ENCODE data around the gene ZBTB39. TPM values are rescaled to one million over a fixed set of nuclear protein-coding genes. Genes with fewer than 3 reads are reported as not detected.
"Not testable (repeated sequence)": the region's sequence is repeated elsewhere in the genome, so short reads cannot be mapped to it uniquely, and the experiment has no call there.

Gene ZBTB39
- total RNA-seq, 1 experiment from 2014 or later: 3.3 TPM

GRCh38 chr12:56994231-56994746 is 12.1 kb downstream of the ZBTB39 start:
- H3K4me3 ChIP-seq: no peak overlapping the region
- H3K36me3 ChIP-seq: peaks cover 9% of the 10 kb centered on the region
- peaks cover 3% of the 10 kb centered on the region; the same call in 1 of the 2 replicates for H3K9me3 ChIP-seq
- H3K27me3 ChIP-seq: no peaks in the 10 kb centered on the region
- no peak for DNase-seq

GRCh38 chr12:56993346-56993745 is 13.0 kb downstream of the ZBTB39 start:
- H3K9me3 ChIP-seq: peaks cover 3% of the 10 kb centered on the region; the same call in 1 of the 2 replicates
- H3K4me3 ChIP-seq: no peak overlapping the region
- DNase-seq: no peak
- H3K27me3 ChIP-seq: no peaks in the 10 kb centered on the region
- H3K36me3 ChIP-seq: peaks cover 4% of the 10 kb centered on the region

GRCh38 chr12:56991319-56992246 is 14.8 kb downstream of the ZBTB39 start:
- H3K36me3 ChIP-seq: no peaks in the 10 kb centered on the region
- no peaks in the 10 kb centered on the region for H3K27me3 ChIP-seq
- peaks cover 3% of the 10 kb centered on the region; the same call in 1 of the 2 replicates for H3K9me3 ChIP-seq
- H3K4me3 ChIP-seq: no peak overlapping the region
- peak; percentile 34 for DNase-seq

GRCh38 chr12:56990648-56991318 is 15.6 kb downstream of the ZBTB39 start:
- Histone ChIP-seq H3K4me3 (no peak overlapping the region), H3K9me3 (peaks cover 3% of the 10 kb centered on the region; the same call in 1 of the 2 replicates), H3K27me3 (no peaks in the 10 kb centered on the region), H3K36me3 (no peaks in the 10 kb centered on the region)
- DNase-seq: no peak

GRCh38 chr12:56989861-56990610 is 16.3 kb downstream of the ZBTB39 start:
- no peaks in the 10 kb centered on the region for H3K27me3 ChIP-seq
- no peaks in the 10 kb centered on the region for H3K36me3 ChIP-seq
- no peak for DNase-seq
- H3K9me3 ChIP-seq: peaks cover 3% of the 10 kb centered on the region; the same call in 1 of the 2 replicates
- H3K4me3 ChIP-seq: no peak overlapping the region

- H3K27me3 ChIP-seq: no peaks in the 10 kb centered on the region
- H3K36me3 ChIP-seq: no peaks in the 10 kb centered on the region
- no peak overlapping the region for H3K4me3 ChIP-seq
- DNase-seq: no peak
- peaks cover 3% of the 10 kb centered on the region; the same call in 1 of the 2 replicates for H3K9me3 ChIP-seq
These were observed 18.1 kb downstream of the ZBTB39 start for GRCh38 chr12:56988207-56988739.

- DNase-seq: peak; percentile 63
- no peak overlapping the region for H3K4me3 ChIP-seq
- H3K27me3 ChIP-seq: no peaks in the 10 kb centered on the region
- H3K9me3 ChIP-seq: peaks cover 3% of the 10 kb centered on the region; the same call in 1 of the 2 replicates
- no peaks in the 10 kb centered on the region for H3K36me3 ChIP-seq
These were observed 18.7 kb downstream of the ZBTB39 start for GRCh38 chr12:56987551-56988053.

- Histone ChIP-seq H3K4me3 (no peak overlapping the region), H3K9me3 (peaks cover 3% of the 10 kb centered on the region; the same call in 1 of the 2 replicates), H3K27me3 (no peaks in the 10 kb centered on the region), H3K36me3 (no peaks in the 10 kb centered on the region)
- DNase-seq: no peak
These were observed 19.3 kb downstream of the ZBTB39 start for GRCh38 chr12:56987011-56987410.

GRCh38 chr12:56985714-56986113 is 20.6 kb downstream of the ZBTB39 start:
- H3K27me3 ChIP-seq, H3K9me3 ChIP-seq, H3K4me3 ChIP-seq, H3K36me3 ChIP-seq: not testable (repeated sequence)
- DNase-seq: peak; percentile 51

GRCh38 chr12:56983386-56983785 is 23.0 kb downstream of the ZBTB39 start:
- Histone ChIP-seq H3K4me3 (no peak overlapping the region), H3K9me3 (no peaks in the 10 kb centered on the region), H3K27me3 (no peaks in the 10 kb centered on the region), H3K36me3 (no peaks in the 10 kb centered on the region)
- DNase-seq: no peak

- not testable (repeated sequence) for DNase-seq, H3K9me3 ChIP-seq, H3K27me3 ChIP-seq, H3K4me3 ChIP-seq, H3K36me3 ChIP-seq
These were observed 23.6 kb downstream of the ZBTB39 start for GRCh38 chr12:56982578-56983236.

GRCh38 chr12:56980941-56981530 is 25.3 kb downstream of the ZBTB39 start:
- Histone ChIP-seq H3K27me3 (no peaks in the 10 kb centered on the region), H3K4me3 (no peak overlapping the region), H3K9me3 (no peaks in the 10 kb centered on the region), H3K36me3 (no peaks in the 10 kb centered on the region)
- no peak for DNase-seq

GRCh38 chr12:56980268-56980667 is 26.1 kb downstream of the ZBTB39 start:
- no peak for DNase-seq
- H3K4me3 ChIP-seq: no peak overlapping the region
- H3K36me3 ChIP-seq: no peaks in the 10 kb centered on the region
- no peaks in the 10 kb centered on the region for H3K9me3 ChIP-seq
- H3K27me3 ChIP-seq: no peaks in the 10 kb centered on the region

- no peak for DNase-seq
- Histone ChIP-seq H3K36me3 (no peaks in the 10 kb centered on the region), H3K27me3 (no peaks in the 10 kb centered on the region), H3K4me3 (no peak overlapping the region), H3K9me3 (no peaks in the 10 kb centered on the region)
These were observed 26.7 kb downstream of the ZBTB39 start for GRCh38 chr12:56979628-56980027.

- Histone ChIP-seq H3K4me3 (no peak overlapping the region), H3K27me3 (no peaks in the 10 kb centered on the region), H3K9me3 (no peaks in the 10 kb centered on the region), H3K36me3 (no peaks in the 10 kb centered on the region)
- DNase-seq: no peak
These were observed 27.8 kb downstream of the ZBTB39 start for GRCh38 chr12:56978397-56979138.

All from MG63 (cell line).